ENCODE data around the gene GFER.
A peak's percentile ranks its signal among the peaks of the same experiment; 100 is the strongest.
"Not testable (repeated sequence)": the region's sequence is repeated elsewhere in the genome, so short reads cannot be mapped to it uniquely, and the experiment has no call there.

GFER gene

DNA sequence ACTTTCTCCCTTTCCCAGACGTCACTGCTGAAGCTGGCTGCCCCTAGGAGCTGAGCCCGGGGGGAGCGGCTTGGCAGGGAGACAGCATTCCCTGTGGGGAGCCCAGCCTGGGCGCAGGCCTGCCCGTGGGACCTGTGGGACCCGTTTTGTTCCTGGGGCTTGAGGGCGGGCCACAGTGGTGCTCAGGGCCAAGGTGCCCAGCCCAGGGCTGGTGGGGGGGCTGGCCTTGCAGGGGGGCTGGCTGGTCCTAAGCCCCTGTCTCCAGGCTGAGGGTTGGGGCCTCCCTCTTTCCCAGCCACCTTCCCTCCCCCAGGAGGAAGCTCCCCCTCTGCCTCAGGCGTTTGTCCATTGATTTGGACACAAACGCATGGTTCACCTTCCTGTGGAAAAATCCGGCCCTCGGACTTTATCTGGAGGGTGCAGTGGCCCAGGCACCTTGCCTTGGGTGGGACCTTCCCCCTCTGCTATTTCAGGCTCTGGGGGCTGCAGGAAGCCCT lies 47.1 kb downstream of the GFER start:
- Histone ChIP-seq H3K27ac (ENCODE audit: low read length) (no peak overlapping the region), H4K20me1 (ENCODE audit: insufficient read depth, low read length) (peaks cover 10% of the 10 kb centered on the region), H3K4me1 (ENCODE audit: insufficient read depth, low read length) (peaks cover 2% of the 10 kb centered on the region; the same call in 1 of the 2 replicates), H3K4me3 (ENCODE audit: low read depth in 1 of 2, low read length in 2 of 2) (no peak overlapping the region), H3K9me3 (ENCODE audit: insufficient read depth, low read length, severe bottlenecking) (no peaks in the 10 kb centered on the region), H3K79me2 (ENCODE audit: insufficient read depth, low read length) (no peaks in the 10 kb centered on the region), H3K36me3 (ENCODE audit: insufficient read depth, low read length) (no peaks in the 10 kb centered on the region), H2AFZ (ENCODE audit: low read depth, low read length) (no peak overlapping the region), H3K9ac (ENCODE audit: low read depth, low read length) (no peak overlapping the region), H3K4me2 (ENCODE audit: insufficient read depth, low read length) (no peak overlapping the region), H3K27me3 (ENCODE audit: insufficient read depth, low read length, poor library complexity) (peaks cover 28% of the 10 kb centered on the region)
- ATAC-seq (ENCODE audit: insufficient read depth, low read depth), result no peak
- no peak for TF ChIP-seq EZH2 (IDR thresholded peaks at IDR 0.05; ENCODE audit: borderline replicate concordance, low read depth, low read length, severe bottlenecking)
- no peak for TF ChIP-seq CTCF (IDR thresholded peaks at IDR 0.05; ENCODE audit: borderline replicate concordance, extremely low read depth, low read length, poor library complexity, severe bottlenecking)
- no peak for DNase-seq

GRCh38 chr16:2032285-2033056 lies 48.5 kb downstream of the GFER start:
- Histone ChIP-seq H4K20me1 (ENCODE audit: insufficient read depth, low read length) (peaks cover 9% of the 10 kb centered on the region), H3K4me2 (ENCODE audit: insufficient read depth, low read length) (no peak overlapping the region), H3K4me3 (ENCODE audit: low read depth in 1 of 2, low read length in 2 of 2) (no peak overlapping the region), H3K9ac (ENCODE audit: low read depth, low read length) (no peak overlapping the region), H3K4me1 (ENCODE audit: insufficient read depth, low read length) (no peaks in the 10 kb centered on the region), H2AFZ (ENCODE audit: low read depth, low read length) (no peak overlapping the region), H3K27ac (ENCODE audit: low read length) (no peak overlapping the region), H3K9me3 (ENCODE audit: insufficient read depth, low read length, severe bottlenecking) (no peaks in the 10 kb centered on the region), H3K36me3 (ENCODE audit: insufficient read depth, low read length) (no peaks in the 10 kb centered on the region), H3K79me2 (ENCODE audit: insufficient read depth, low read length) (no peaks in the 10 kb centered on the region), H3K27me3 (ENCODE audit: insufficient read depth, low read length, poor library complexity) (peaks cover 17% of the 10 kb centered on the region)
- TF ChIP-seq CTCF (IDR thresholded peaks at IDR 0.05; ENCODE audit: borderline replicate concordance, extremely low read depth, low read length, poor library complexity, severe bottlenecking) (no peak), EZH2 (IDR thresholded peaks at IDR 0.05; ENCODE audit: borderline replicate concordance, low read depth, low read length, severe bottlenecking) (no peak)
- ATAC-seq (ENCODE audit: insufficient read depth, low read depth) (no peak), DNase-seq (no peak)

GRCh38 chr16:2033057-2033908 lies 49.3 kb downstream of the GFER start:
- Histone ChIP-seq H3K9me3 (ENCODE audit: insufficient read depth, low read length, severe bottlenecking) (no peaks in the 10 kb centered on the region), H2AFZ (ENCODE audit: low read depth, low read length) (no peak overlapping the region), H3K36me3 (ENCODE audit: insufficient read depth, low read length) (no peaks in the 10 kb centered on the region), H3K4me1 (ENCODE audit: insufficient read depth, low read length) (no peaks in the 10 kb centered on the region), H4K20me1 (ENCODE audit: insufficient read depth, low read length) (peaks cover 6% of the 10 kb centered on the region), H3K27ac (ENCODE audit: low read length) (no peak overlapping the region), H3K27me3 (ENCODE audit: insufficient read depth, low read length, poor library complexity) (peaks cover 9% of the 10 kb centered on the region), H3K4me2 (ENCODE audit: insufficient read depth, low read length) (no peak overlapping the region), H3K4me3 (ENCODE audit: low read depth in 1 of 2, low read length in 2 of 2) (no peak overlapping the region), H3K9ac (ENCODE audit: low read depth, low read length) (no peak overlapping the region), H3K79me2 (ENCODE audit: insufficient read depth, low read length) (no peaks in the 10 kb centered on the region)
- TF ChIP-seq EZH2 (IDR thresholded peaks at IDR 0.05; ENCODE audit: borderline replicate concordance, low read depth, low read length, severe bottlenecking) (no peak), CTCF (IDR thresholded peaks at IDR 0.05; ENCODE audit: borderline replicate concordance, extremely low read depth, low read length, poor library complexity, severe bottlenecking) (no peak)
- DNase-seq (no peak), ATAC-seq (ENCODE audit: insufficient read depth, low read depth) (peak; percentile 13; the same call in 1 of the 3 replicates)

DNA sequence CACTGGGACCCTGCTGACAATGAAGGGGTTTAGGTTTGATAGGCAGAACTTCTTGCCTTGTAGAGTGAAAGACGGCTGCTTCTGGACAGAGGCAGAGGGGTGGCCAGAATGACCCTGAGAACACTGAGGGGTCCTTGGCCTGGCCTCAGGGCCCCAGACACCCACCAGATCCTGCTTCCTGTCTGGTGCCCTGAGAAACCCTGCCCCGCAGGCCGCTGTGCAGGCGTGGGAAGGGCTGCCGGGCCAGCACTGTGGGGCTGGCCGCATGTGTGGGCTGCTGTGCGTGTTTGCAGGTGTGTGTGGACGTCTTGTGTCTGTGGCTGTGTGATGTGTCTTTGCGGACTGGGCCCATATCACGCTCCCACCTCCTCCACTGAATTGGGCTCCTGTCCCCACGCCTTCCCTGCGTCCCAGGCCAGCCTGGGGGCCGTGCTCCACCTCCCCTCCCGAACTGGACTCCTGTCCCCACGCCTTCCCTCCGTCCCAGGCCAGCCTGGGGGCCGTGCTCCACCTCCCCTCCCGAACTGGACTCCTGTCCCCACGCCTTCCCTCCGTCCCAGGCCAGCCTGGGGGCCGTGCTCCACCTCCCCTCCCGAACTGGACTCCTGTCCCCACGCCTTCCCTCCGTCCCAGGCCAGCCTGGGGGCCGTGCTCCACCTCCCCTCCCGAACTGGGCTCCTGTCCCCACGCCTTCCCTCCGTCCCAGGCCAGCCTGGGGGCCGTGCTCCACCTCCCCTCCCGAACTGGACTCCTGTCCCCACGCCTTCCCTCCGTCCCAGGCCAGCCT lies 50.1 kb downstream of the GFER start:
- H3K4me2 ChIP-seq (ENCODE audit: insufficient read depth, low read length); ATAC-seq (ENCODE audit: insufficient read depth, low read depth); H3K79me2 ChIP-seq (ENCODE audit: insufficient read depth, low read length); H4K20me1 ChIP-seq (ENCODE audit: insufficient read depth, low read length); DNase-seq; H3K4me3 ChIP-seq (ENCODE audit: low read depth in 1 of 2, low read length in 2 of 2); H2AFZ ChIP-seq (ENCODE audit: low read depth, low read length); H3K27me3 ChIP-seq (ENCODE audit: insufficient read depth, low read length, poor library complexity); H3K36me3 ChIP-seq (ENCODE audit: insufficient read depth, low read length); H3K9me3 ChIP-seq (ENCODE audit: insufficient read depth, low read length, severe bottlenecking); H3K9ac ChIP-seq (ENCODE audit: low read depth, low read length); H3K4me1 ChIP-seq (ENCODE audit: insufficient read depth, low read length); H3K27ac ChIP-seq (ENCODE audit: low read length): not testable (repeated sequence)

Data from DND-41 (cell line).